Mammary epithelial cell (primary cell): Measurements from ENCODE around the gene CTDSP2.

Experiments
- EZH2 ChIP-seq: IDR thresholded peaks from 2 replicates; pipeline ENCODE4 v1.6.1; 2012; ENCODE audit warnings: low read length, inconsistent platforms, borderline replicate concordance
- TF ChIP-seq, protein P1 (sequence below), 2 donors: IDR thresholded peaks in 1 of 2; conservative IDR thresholded peaks in 1 of 2; 2 replicates each; pipeline ENCODE4 v1.5.1; 2011 to 2012; ENCODE audit warnings: inconsistent platforms in 2 of 2, low read length in 2 of 2, mild to moderate bottlenecking in 2 of 2, control low read depth in 1 of 2, low read depth in 1 of 2; ENCODE audit not compliant: insufficient read depth in 1 of 2; ENCODE audit errors: extremely low read depth in 1 of 2

DNA sequence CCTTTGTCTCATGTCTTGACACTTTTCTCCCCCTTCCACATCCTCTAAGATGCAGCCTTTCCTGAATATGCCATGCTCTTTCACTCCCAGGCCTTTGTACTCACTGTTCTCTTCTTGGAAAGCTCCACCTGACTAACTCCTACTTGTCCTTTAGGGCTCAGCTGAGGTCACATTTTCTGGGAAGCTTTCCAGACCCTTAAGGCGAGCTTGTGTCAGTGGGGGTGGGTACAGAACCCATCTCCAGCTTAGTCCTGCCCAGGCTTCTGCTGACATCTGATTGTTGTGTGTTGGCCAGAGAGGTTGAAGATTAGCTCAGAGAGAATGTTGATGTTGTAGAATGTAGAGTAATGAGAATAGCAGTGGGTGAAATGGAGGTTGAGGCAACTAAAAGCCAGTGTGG is 66.8 kb downstream of the CTDSP2 start:
- TF ChIP-seq, protein P1, sequence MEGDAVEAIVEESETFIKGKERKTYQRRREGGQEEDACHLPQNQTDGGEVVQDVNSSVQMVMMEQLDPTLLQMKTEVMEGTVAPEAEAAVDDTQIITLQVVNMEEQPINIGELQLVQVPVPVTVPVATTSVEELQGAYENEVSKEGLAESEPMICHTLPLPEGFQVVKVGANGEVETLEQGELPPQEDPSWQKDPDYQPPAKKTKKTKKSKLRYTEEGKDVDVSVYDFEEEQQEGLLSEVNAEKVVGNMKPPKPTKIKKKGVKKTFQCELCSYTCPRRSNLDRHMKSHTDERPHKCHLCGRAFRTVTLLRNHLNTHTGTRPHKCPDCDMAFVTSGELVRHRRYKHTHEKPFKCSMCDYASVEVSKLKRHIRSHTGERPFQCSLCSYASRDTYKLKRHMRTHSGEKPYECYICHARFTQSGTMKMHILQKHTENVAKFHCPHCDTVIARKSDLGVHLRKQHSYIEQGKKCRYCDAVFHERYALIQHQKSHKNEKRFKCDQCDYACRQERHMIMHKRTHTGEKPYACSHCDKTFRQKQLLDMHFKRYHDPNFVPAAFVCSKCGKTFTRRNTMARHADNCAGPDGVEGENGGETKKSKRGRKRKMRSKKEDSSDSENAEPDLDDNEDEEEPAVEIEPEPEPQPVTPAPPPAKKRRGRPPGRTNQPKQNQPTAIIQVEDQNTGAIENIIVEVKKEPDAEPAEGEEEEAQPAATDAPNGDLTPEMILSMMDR (conservative IDR thresholded peaks at IDR 0.05 in 1 of 2, IDR thresholded peaks at IDR 0.05 in 1 of 2; ENCODE audit: extremely low read depth in 1 of 2, insufficient read depth in 1 of 2, low read depth in 1 of 2, low read length in 2 of 2) = no peak
- TF ChIP-seq EZH2 = no peak
